GM23248 (cell line): ENCODE measurements around the gene ZNF792. TPM values are rescaled to one million over a fixed set of nuclear protein-coding genes. Genes with fewer than 3 reads are reported as not detected.
"Not testable (repeated sequence)": the region's sequence is repeated elsewhere in the genome, so short reads cannot be mapped to it uniquely, and the experiment has no call there.

Experiments used
- DNase-seq: peaks from one replicate; pipeline ENCODE4 v3.0.0-alpha.2; 2015
- H2AFZ ChIP-seq: fragments of 200-600 bp; sonication (generic); 2 replicates; pipeline ENCODE4 v1.6.1; 2016; ENCODE audit warnings: antibody characterized with exemption
- H3F3A ChIP-seq: fragments of 200-600 bp; sonication (generic); 2 replicates; pipeline ENCODE4 v1.6.1; 2016; ENCODE audit warnings: mild to moderate bottlenecking, antibody characterized with exemption, mixed run types; ENCODE audit not compliant: insufficient read depth
- H3K27ac ChIP-seq: fragments of 200-600 bp; sonication (generic); 2 replicates; pipeline ENCODE4 v1.5.1; 2016; ENCODE audit warnings: mild to moderate bottlenecking
- H3K27me3 ChIP-seq: fragments of 200-600 bp; sonication (generic); replicated peaks from 2 replicates; pipeline ENCODE4 v1.6.1; 2016; ENCODE audit warnings: mild to moderate bottlenecking; ENCODE audit not compliant: insufficient read depth
- H3K36me3 ChIP-seq: fragments of 200-600 bp; sonication (generic); 2 replicates; pipeline ENCODE4 v1.6.1; 2016; ENCODE audit warnings: low read depth, mild to moderate bottlenecking
- H3K4me1 ChIP-seq: fragments of 200-600 bp; sonication (generic); 2 replicates; pipeline ENCODE4 v1.6.1; 2016; ENCODE audit warnings: mild to moderate bottlenecking; ENCODE audit not compliant: insufficient read depth
- H3K4me2 ChIP-seq: fragments of 200-600 bp; sonication (generic); one replicate; pipeline ENCODE4 v1.6.1; 2016; ENCODE audit warnings: mild to moderate bottlenecking; ENCODE audit not compliant: unreplicated experiment
- H3K4me3 ChIP-seq: fragments of 200-600 bp; sonication (generic); 2 replicates; pipeline ENCODE4 v1.5.1; 2016; ENCODE audit warnings: mild to moderate bottlenecking
- H3K79me2 ChIP-seq: fragments of 200-600 bp; sonication (generic); 2 replicates; pipeline ENCODE4 v1.6.1; 2016; ENCODE audit warnings: mild to moderate bottlenecking; ENCODE audit not compliant: insufficient read depth
- H3K9ac ChIP-seq: fragments of 200-600 bp; sonication (generic); 2 replicates; pipeline ENCODE4 v1.6.1; 2016; ENCODE audit warnings: mild to moderate bottlenecking
- H3K9me2 ChIP-seq: fragments of 200-600 bp; sonication (generic); 2 replicates; pipeline ENCODE4 v1.6.1; 2016; ENCODE audit warnings: mixed run types, mild to moderate bottlenecking, moderate library complexity; ENCODE audit not compliant: insufficient read depth
- H3K9me3 ChIP-seq: fragments of 200-600 bp; sonication (generic); one replicate; pipeline ENCODE4 v1.6.1; 2017; ENCODE audit warnings: low read depth
- H4K20me1 ChIP-seq: fragments of 200-600 bp; sonication (generic); 2 replicates; pipeline ENCODE4 v1.6.0; 2016; ENCODE audit not compliant: insufficient read depth
- EZH2 ChIP-seq: fragments of 200-600 bp; sonication (generic); IDR thresholded peaks from 2 replicates; pipeline ENCODE4 v1.6.1; 2018; ENCODE audit warnings: antibody characterized with exemption, mild to moderate bottlenecking; ENCODE audit not compliant: insufficient read depth, poor library complexity, severe bottlenecking
- EZH2phosphoT487 ChIP-seq: fragments of 200-600 bp; sonication (generic); IDR thresholded peaks from 2 replicates; pipeline ENCODE4 v1.6.1; 2018; ENCODE audit warnings: antibody characterized with exemption, moderate library complexity, mild to moderate bottlenecking, low read depth; ENCODE audit not compliant: insufficient read depth
- WGBS, 2 experiments: methylation state at CpG; one replicate each; pipeline ENCODE4 v1.1.6; 2015 to 2017; ENCODE audit warnings: low lambda C conversion rate in 2 of 2, low coverage in 1 of 2; ENCODE audit errors: missing lambda C conversion rate in 2 of 2; 5-methylcytosine and 5-hydroxymethylcytosine counted together
- in situ Hi-C: fragments of 300-500 bp; cut with MboI; formaldehyde crosslinking; loops from 2 replicates; pipeline ENCODE4 v1.15.0; 2020
- polyA plus RNA-seq: library from polyadenylated mRNA; unstranded; fragments of >200 nt; fragmentation: Nextera tagmentation; extraction: Ambion mirVana; gene quantifications from 2 replicates; pipeline ENCODE4 v1.2.1, GENCODE V29; 2016
- total RNA-seq: library from RNA; depleted of rRNA; stranded (reverse); fragments of >200 nt; shearing (Covaris generic); gene quantifications from 2 replicates; pipeline ENCODE4 v1.2.3, GENCODE V29; 2014

ZNF792 gene
- total and polyA plus RNA-seq, 2 experiments from 2014 or later, result 0.63 to 1.8 TPM

DNA sequence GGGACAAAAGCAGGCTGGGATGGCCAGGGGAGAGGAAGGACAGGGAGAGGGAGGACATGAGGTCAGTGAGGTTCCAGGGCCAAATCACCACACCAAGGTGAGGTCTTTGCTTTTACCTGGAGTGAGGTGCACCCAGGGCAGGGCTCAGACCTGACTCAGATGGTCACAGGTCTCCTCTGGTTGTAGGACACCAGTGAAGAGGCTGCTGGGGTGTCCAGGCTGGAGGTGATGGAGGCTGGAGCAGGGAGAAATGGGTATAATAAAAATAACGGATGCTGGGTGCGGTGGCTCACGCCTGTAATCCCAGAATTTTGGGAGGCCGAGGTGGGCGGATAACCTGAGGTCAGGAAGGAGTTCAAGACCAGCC lies 43.0 kb upstream of the ZNF792 start:
- Histone ChIP-seq H3K9me3 (no peaks in the 10 kb centered on the region), H3K36me3 (no peaks in the 10 kb centered on the region), H2AFZ (no peak overlapping the region), H3K9me2 (no peaks in the 10 kb centered on the region), H3K27ac (no peak overlapping the region), H3K27me3 (no peaks in the 10 kb centered on the region), H3F3A (no peaks in the 10 kb centered on the region), H3K4me2 (no peak overlapping the region), H3K4me3 (no peak overlapping the region), H3K9ac (no peak overlapping the region), H3K79me2 (peaks cover 62% of the 10 kb centered on the region), H4K20me1 (no peaks in the 10 kb centered on the region), H3K4me1 (no peaks in the 10 kb centered on the region)
- TF ChIP-seq EZH2 (no peak), EZH2phosphoT487 (no peak)
- no peak for DNase-seq
- in situ Hi-C loops, result no loop called here
- 98% methylated on average over 5 of the region's 5 CpGs for WGBS, 2 experiments

DNA sequence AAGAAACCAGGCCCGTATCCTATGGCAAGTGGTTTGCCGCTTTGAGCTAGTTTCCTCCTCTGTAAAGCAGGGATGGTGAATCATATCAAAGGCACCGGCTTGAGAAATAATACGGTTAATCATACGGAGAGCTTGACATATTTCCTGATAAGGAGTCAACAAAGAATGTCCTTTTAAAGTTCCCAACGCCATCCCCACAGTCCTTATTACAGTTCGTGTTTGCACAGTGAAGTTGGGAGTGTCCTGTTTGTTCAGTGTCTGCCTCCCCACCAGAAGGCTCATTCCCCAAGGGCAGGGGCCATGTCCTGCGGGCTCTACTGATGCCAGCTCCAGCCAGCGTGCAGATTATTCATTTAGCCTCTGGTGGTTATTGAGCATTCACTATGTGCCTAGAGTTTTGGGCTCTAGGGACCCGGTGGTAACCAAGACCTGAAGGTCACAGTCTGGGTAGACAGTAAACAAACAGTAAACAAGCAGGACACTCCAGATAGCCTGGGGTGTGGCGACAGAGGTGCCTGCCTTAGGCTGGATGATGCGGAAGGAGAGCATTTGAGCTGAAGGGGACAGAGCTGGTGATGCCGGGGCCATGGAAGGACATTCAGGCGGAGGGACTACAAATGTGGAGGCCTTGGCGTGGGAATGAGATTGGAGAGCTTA lies 42.4 kb upstream of the ZNF792 start:
- H3K9ac ChIP-seq, result no peak overlapping the region
- no peaks in the 10 kb centered on the region for H3K9me2 ChIP-seq
- in situ Hi-C loops, result no loop called here
- H3K4me1 ChIP-seq, result peaks cover 5% of the 10 kb centered on the region; the same call in 1 of the 2 replicates
- TF ChIP-seq EZH2 (no peak), EZH2phosphoT487 (no peak)
- no peak overlapping the region for H3K4me3 ChIP-seq
- no peaks in the 10 kb centered on the region for H3K36me3 ChIP-seq
- H3K79me2 ChIP-seq, result peaks cover 67% of the 10 kb centered on the region
- no peak overlapping the region for H3K4me2 ChIP-seq
- H2AFZ ChIP-seq, result no peak overlapping the region
- WGBS, 2 experiments, result 87% methylated on average over 15 of the region's 15 CpGs
- H4K20me1 ChIP-seq, result no peaks in the 10 kb centered on the region
- peak; percentile 23 for DNase-seq
- H3K27me3 ChIP-seq, result no peaks in the 10 kb centered on the region
- H3F3A ChIP-seq, result no peaks in the 10 kb centered on the region
- no peak overlapping the region for H3K27ac ChIP-seq
- H3K9me3 ChIP-seq, result no peaks in the 10 kb centered on the region

DNA sequence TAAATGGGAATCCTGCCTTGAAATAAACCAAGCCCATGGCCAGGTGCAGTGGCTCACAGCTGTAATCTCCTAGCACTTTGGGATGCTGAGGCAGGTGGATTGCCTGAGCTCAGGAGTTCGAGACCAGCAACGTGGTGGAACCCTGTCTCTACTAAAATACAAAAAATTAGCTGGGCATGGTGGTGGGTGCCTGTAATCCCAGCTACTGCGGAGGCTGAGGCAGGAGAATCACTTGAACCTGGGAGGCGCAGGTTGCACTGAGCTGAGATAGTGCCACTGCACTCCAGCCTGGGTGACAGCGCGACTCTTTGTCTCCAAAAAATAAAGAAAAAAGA lies 41.9 kb upstream of the ZNF792 start:
- H3K9me3 ChIP-seq, DNase-seq, H4K20me1 ChIP-seq, H3F3A ChIP-seq, H2AFZ ChIP-seq, in situ Hi-C loops, H3K36me3 ChIP-seq, H3K9ac ChIP-seq, H3K4me1 ChIP-seq, H3K9me2 ChIP-seq, H3K4me2 ChIP-seq, H3K27ac ChIP-seq, H3K4me3 ChIP-seq, H3K27me3 ChIP-seq: not testable (repeated sequence)
- 95% methylated on average over 6 of the region's 6 CpGs for WGBS, 2 experiments
- H3K79me2 ChIP-seq, result peaks cover 72% of the 10 kb centered on the region

DNA sequence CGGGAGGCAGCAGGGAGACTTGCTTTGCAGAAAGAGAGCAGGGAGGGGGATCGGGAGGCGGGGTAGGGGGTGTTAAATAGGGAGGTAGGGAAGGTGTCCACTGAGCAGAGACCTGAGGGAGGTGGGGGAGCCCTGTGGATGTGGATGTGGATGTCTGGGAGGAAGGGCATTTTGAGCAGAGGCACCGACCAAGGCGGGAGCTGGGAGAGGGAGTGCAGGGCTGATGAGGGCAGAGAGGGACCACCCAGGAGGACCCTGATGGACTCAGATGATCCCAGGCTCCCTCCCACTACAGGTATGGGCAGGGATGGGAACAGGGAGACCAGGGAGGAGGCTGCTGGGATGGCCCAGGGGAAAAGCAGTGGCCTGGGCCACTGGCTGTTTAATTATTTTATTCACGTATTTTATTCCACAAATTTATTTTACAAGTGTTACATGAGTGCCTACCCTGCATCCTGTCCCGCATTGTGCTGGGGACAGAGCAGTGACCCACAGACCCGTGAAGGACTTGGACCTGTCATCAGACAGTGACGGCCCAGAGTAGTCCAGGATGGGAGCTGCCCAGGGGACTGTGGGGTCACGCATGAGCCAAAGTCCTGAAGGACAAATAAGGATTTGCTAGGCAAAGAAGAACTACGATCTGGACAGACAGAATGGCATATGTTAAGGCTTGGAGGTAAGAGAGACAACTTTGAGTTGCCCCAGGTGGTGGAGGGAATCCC lies 41.4 kb upstream of the ZNF792 start:
- no peaks in the 10 kb centered on the region for H3K36me3 ChIP-seq
- no peak overlapping the region for H3K4me2 ChIP-seq
- H3K9me2 ChIP-seq, result no peaks in the 10 kb centered on the region
- DNase-seq, result no peak
- 84 to 90% methylated on average over 8 to 11 of the region's 11 CpGs for WGBS, 2 experiments
- no peak overlapping the region for H3K27ac ChIP-seq
- H3K27me3 ChIP-seq, result no peaks in the 10 kb centered on the region
- H2AFZ ChIP-seq, result no peak overlapping the region
- H4K20me1 ChIP-seq, result no peaks in the 10 kb centered on the region
- H3K9me3 ChIP-seq, result no peaks in the 10 kb centered on the region
- TF ChIP-seq EZH2 (no peak), EZH2phosphoT487 (no peak)
- no peak overlapping the region for H3K4me3 ChIP-seq
- H3K9ac ChIP-seq, result no peak overlapping the region
- no peaks in the 10 kb centered on the region for H3F3A ChIP-seq
- in situ Hi-C loops, result no loop called here
- H3K79me2 ChIP-seq, result peaks cover 77% of the 10 kb centered on the region
- H3K4me1 ChIP-seq, result peaks cover 8% of the 10 kb centered on the region; the same call in 1 of the 2 replicates
